Naive B cell (primary cell): Measurements from ENCODE around the gene KLF17. TPM values are rescaled to one million over a fixed set of nuclear protein-coding genes. Genes with fewer than 3 reads are reported as not detected.
"Not testable (repeated sequence)": the region's sequence is repeated elsewhere in the genome, so short reads cannot be mapped to it uniquely, and the experiment has no call there.

Experiments used
- ATAC-seq, 2 donors: fragments of 150-1000 bp; cut with Tn5 transposase; 2 replicates each; pipeline ENCODE4 v1.10.0; 2021; ENCODE audit warnings: low read depth in 2 of 2, mild to moderate bottlenecking in 2 of 2, moderate library complexity in 2 of 2
- DNase-seq: peaks from one replicate; pipeline ENCODE4 v3.0.0; 2022
- H3K27ac Mint-ChIP-seq, 6 donors: one replicate each; pipeline ENCODE4 v1.8.0; 2020 to 2022; ENCODE audit warnings: mild to moderate bottlenecking in 6 of 6, mixed read lengths in 6 of 6, moderate library complexity in 5 of 6, inconsistent platforms in 2 of 6
- H3K27me3 Mint-ChIP-seq, 3 donors: one replicate each; pipeline ENCODE4 v1.8.0; 2021 to 2022; ENCODE audit warnings: mixed read lengths in 3 of 3, mild to moderate bottlenecking in 1 of 3
- H3K36me3 Mint-ChIP-seq, 2 donors: one replicate each; pipeline ENCODE4 v1.8.0; 2020 to 2022; ENCODE audit warnings: mixed read lengths in 2 of 2, inconsistent platforms in 1 of 2, mild to moderate bottlenecking in 1 of 2
- H3K4me1 Mint-ChIP-seq, 3 donors: one replicate each; pipeline ENCODE4 v1.8.0; 2020 to 2022; ENCODE audit warnings: mixed read lengths in 3 of 3, inconsistent platforms in 1 of 3, mild to moderate bottlenecking in 1 of 3, moderate library complexity in 1 of 3
- H3K4me3 Mint-ChIP-seq, 8 donors: one replicate each; pipeline ENCODE4 v1.8.0; 2020 to 2022; ENCODE audit warnings: mild to moderate bottlenecking in 8 of 8, mixed read lengths in 8 of 8, moderate library complexity in 8 of 8, inconsistent platforms in 2 of 8
- H3K9me3 Mint-ChIP-seq, 7 donors: one replicate each; pipeline ENCODE4 v1.8.0; 2020 to 2022; ENCODE audit warnings: mixed read lengths in 7 of 7, mild to moderate bottlenecking in 5 of 7, inconsistent platforms in 2 of 7, moderate library complexity in 1 of 7
- polyA plus RNA-seq, 6 donors: library from polyadenylated mRNA; unstranded; fragments of 300-500 nt; fragmentation: Illumina TruSeq; gene quantifications; one replicate each; pipeline ENCODE4 v1.2.3, GENCODE V29; 2021; ENCODE audit warnings: low read depth in 6 of 6

Gene KLF17
- polyA plus RNA-seq, 6 donors from 2014 or later, result not detected

DNA sequence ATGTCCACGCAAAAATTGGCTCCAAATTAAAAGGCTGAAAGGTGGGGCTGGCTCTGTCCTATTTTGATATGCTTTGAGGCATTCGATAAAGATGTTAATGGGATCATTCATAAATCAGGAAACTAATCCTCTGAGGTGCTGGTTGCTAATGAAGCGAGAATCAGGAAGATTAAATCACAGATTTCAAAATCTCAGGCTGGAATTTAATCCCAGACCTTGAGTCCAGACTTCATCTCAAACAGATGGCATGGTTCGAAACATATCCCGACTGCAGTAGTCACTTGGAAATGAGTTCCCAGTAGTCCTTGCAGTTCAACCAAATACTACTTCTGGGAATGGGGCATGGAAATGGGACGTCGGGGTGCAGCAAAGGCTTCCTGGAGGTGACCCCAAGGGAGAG is 4.5 kb upstream of the KLF17 start:
- Mint-ChIP-seq H3K4me3 (peak overlapping the region in 1 of 8 donors; percentile 9), H3K9me3 (no peaks in the 10 kb centered on the region), H3K36me3 (no peaks in the 10 kb centered on the region), H3K27ac (no peak overlapping the region), H3K27me3 (peaks cover 0 to 5% (median 0%) of the 10 kb centered on the region in 3 donors), H3K4me1 (no peaks in the 10 kb centered on the region)
- no peak for ATAC-seq
- DNase-seq, result no peak

DNA sequence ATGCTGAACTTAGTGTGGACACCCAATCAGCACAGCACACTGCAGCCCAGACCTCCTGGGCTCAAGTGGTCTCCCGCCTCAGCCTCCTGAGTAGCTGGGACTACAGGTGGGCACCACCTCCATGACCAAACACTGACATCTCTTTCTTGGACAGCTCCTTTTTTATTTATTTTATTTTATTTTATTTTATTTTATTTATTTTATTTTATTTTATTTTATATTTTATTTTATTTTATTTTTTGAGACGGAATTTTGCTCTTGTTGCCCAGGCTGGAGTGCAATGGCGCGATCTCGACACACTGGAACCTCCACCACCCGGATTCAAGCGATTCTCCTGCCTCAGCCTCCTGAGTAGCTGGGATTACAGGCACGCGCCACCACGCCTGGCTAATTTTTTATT is 1.3 kb upstream of the KLF17 start:
- not testable (repeated sequence) for H3K9me3 Mint-ChIP-seq, H3K27ac Mint-ChIP-seq, DNase-seq, H3K4me1 Mint-ChIP-seq, H3K36me3 Mint-ChIP-seq, ATAC-seq
- Mint-ChIP-seq H3K4me3 (peak overlapping the region in 1 of 8 donors; percentile 57), H3K27me3 (peaks cover 7 to 12% (median 7%) of the 10 kb centered on the region in 3 donors)

DNA sequence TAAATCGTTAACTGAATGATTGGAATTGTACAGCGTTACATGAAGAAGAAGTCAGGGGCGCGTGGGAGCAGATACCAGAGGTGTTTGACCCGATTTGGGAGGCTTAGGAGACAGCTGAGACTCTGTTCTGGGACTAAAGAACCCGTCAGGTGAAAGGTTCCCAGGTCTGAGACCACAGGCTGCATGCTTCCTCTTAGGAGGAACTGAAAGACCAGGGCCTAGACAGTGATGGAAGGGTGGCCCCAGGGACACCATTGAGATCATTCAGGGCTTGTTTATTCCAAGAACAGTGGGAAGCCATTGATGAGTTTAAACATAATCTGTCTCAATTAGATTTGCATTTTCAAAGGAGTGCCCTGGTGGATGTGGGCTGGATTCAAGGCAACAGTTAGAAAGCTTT is 904 bp downstream of the KLF17 start:
- H3K27me3 Mint-ChIP-seq, result peaks cover 7 to 15% (median 9%) of the 10 kb centered on the region in 3 donors
- peaks cover 0 to 7% (median 3%) of the 10 kb centered on the region in 3 donors for H3K4me1 Mint-ChIP-seq
- peak overlapping the region in 1 of 8 donors; percentile 34 for H3K4me3 Mint-ChIP-seq
- H3K36me3 Mint-ChIP-seq, result no peaks in the 10 kb centered on the region
- peak overlapping the region in 1 of 6 donors; percentile 11 for H3K27ac Mint-ChIP-seq
- no peaks in the 10 kb centered on the region for H3K9me3 Mint-ChIP-seq
- DNase-seq (no peak), ATAC-seq (no peak)

DNA sequence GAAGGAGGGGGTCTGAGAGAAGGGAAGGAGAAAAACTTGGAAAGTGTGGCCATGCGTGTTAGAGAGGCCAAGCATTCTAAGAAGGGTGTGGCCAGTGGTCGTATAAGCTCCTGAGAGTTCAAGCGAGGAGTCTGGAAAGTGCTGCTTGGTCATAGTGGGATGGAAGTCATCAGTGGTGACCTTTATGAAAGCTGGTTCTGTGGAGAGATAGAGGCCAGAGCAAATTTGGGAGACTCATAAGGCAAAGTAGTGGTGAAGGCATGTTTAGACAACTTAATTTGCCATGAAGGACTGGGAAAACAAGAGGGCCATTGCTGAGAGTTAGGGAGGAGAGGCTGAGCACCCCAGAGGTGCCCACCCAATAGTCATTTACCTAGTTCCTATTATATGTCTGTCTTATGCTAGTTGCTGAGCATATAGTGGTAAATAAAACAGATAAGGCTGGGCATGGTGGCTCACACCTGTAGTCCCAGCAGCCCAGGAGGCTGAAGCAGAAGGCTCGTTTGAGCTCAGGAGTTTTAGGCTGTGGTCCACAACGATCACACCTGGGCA is 1.9 kb downstream of the KLF17 start:
- Mint-ChIP-seq H3K27me3 (peaks cover 8 to 15% (median 9%) of the 10 kb centered on the region in 3 donors), H3K9me3 (no peaks in the 10 kb centered on the region)

DNA sequence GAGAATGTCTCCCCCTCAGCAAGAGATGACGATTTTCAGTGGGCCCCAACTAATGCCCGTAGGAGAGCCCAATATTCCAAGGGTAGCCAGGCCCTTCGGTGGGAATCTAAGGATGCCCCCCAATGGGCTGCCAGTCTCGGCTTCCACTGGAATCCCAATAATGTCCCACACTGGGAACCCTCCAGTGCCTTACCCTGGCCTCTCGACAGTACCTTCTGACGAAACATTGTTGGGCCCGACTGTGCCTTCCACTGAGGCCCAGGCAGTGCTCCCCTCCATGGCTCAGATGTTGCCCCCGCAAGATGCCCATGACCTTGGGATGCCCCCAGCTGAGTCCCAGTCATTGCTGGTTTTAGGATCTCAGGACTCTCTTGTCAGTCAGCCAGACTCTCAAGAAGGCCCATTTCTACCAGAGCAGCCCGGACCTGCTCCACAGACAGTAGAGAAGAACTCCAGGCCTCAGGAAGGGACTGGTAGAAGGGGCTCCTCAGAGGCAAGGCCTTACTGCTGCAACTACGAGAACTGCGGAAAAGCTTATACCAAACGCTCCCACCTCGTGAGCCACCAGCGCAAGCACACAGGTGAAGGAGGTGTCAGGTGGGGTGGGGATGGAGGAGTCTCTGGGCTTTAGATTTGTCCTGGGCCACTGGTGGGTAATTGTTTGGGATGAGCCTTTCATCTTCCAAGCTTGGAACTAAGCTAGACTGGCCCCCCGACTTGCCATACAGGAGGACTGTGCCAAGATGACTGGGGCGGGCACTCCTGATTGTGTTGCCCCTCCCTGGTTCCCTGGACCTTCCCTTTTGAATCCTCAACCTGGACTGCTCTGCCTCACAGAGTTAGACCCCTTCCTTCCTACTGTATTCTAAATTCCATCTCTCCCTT is 11.2 kb downstream of the KLF17 start:
- H3K27ac Mint-ChIP-seq, result no peak overlapping the region
- DNase-seq (no peak), ATAC-seq (no peak)
- no peak overlapping the region for H3K4me3 Mint-ChIP-seq
- no peaks in the 10 kb centered on the region for H3K9me3 Mint-ChIP-seq
- H3K4me1 Mint-ChIP-seq, result no peaks in the 10 kb centered on the region
- H3K36me3 Mint-ChIP-seq, result no peaks in the 10 kb centered on the region
- H3K27me3 Mint-ChIP-seq, result peaks cover 20 to 48% (median 20%) of the 10 kb centered on the region in 3 donors

More for the DNA sequence above, 1.9 kb downstream of the KLF17 start:
- ATAC-seq (no peak), DNase-seq (no peak)
- peak overlapping the region in 3 of 6 donors; percentile 2 to 74 (median 73) for H3K27ac Mint-ChIP-seq
- H3K4me3 Mint-ChIP-seq, result no peak overlapping the region
- H3K36me3 Mint-ChIP-seq, result no peaks in the 10 kb centered on the region
- H3K4me1 Mint-ChIP-seq, result peaks cover 0 to 7% (median 3%) of the 10 kb centered on the region in 3 donors

DNA sequence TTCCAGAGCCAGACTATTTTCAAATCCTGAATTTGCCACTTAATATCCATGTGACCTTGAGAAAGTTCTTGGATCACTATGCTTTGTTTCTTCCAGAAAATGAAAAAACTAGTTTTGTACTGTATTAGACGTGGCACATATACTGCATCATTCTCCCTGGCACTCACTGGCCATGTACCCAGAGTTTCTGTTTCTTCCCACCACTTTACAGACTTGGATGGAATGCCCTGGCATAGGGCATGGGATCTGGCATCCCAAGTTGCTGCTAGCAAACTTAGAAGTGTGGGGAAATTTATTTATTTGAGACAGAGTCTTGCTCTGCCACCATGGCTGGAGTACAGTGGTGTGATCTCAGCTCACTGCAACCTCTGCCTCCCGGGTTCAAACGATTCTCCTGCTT is 12.8 kb downstream of the KLF17 start:
- H3K9me3 Mint-ChIP-seq, result no peaks in the 10 kb centered on the region
- H3K27me3 Mint-ChIP-seq, result peaks cover 16 to 45% (median 25%) of the 10 kb centered on the region in 3 donors
- H3K36me3 Mint-ChIP-seq, result no peaks in the 10 kb centered on the region
- H3K4me1 Mint-ChIP-seq, result no peaks in the 10 kb centered on the region
- H3K4me3 Mint-ChIP-seq, result no peak overlapping the region
- DNase-seq, result no peak
- no peak for ATAC-seq
- no peak overlapping the region for H3K27ac Mint-ChIP-seq

DNA sequence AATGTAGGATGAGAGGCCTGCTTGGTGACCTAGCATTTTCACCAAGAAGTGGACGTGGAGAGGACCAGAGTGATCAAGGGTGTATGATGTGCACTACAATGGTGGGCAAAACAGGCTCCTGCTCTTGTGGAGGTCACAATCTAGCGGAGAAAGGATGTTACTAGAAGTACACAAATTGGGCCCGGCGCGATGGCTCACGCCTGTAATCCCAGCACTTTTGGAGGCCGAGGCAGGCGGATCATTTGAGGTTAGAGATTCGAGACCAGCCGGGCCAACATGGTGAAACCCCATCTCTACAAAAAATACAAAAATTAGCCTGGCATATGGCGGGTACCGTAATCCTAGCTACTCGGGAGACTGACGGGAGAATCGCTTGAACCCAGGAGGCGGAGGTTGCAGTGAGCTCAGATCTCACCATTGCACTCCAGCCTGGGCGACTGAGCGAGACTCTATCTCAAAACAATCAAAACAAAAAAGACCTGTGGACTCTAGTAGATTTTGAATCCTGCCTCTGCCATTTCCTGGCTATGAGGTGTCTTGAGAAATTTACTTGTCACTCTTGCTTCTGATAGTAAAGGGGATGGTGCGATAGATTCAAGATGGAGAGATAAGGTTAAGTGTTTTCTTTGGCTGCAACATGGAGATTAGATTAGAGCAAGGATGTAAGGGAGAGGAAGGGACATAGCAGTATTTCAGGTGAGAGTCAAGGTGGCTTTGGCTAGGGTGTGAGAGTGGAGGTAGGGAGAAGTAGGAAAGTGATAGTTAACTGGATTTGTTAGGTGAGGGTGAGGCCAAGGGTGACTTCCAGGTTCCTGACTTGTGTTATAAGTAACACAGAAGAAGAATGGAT is 15.7 kb downstream of the KLF17 start:
- Mint-ChIP-seq H3K27ac (peak overlapping the region in 1 of 6 donors; percentile 3), H3K36me3 (no peaks in the 10 kb centered on the region), H3K4me1 (no peaks in the 10 kb centered on the region), H3K4me3 (no peak overlapping the region), H3K27me3 (peaks cover 9 to 33% (median 20%) of the 10 kb centered on the region in 3 donors), H3K9me3 (no peaks in the 10 kb centered on the region)
- no peak for ATAC-seq
- DNase-seq, result no peak

DNA sequence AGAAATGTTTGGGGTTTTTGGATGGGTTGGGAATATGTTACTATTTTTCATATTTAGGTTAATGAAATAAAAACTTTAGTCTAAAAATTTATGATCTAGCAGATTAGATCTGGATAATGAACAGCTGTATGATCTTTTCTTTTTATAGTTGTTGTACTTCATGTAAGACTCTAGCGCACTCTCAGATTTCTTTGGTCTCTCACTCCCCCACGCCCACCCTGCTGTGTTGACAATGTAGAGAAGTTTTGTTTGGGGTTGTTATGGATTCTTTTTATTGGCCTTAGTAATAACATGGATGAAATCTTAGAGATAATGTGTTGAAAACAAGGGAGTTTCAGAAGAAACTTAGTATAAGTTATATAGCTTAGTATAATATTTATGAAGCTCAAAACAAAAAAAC is 17.3 kb downstream of the KLF17 start:
- DNase-seq, result no peak
- H3K4me1 Mint-ChIP-seq, result no peaks in the 10 kb centered on the region
- no peak overlapping the region for H3K27ac Mint-ChIP-seq
- no peaks in the 10 kb centered on the region for H3K36me3 Mint-ChIP-seq
- no peak for ATAC-seq
- H3K4me3 Mint-ChIP-seq, result no peak overlapping the region
- no peaks in the 10 kb centered on the region for H3K9me3 Mint-ChIP-seq
- H3K27me3 Mint-ChIP-seq, result peaks cover 9 to 25% (median 18%) of the 10 kb centered on the region in 3 donors

DNA sequence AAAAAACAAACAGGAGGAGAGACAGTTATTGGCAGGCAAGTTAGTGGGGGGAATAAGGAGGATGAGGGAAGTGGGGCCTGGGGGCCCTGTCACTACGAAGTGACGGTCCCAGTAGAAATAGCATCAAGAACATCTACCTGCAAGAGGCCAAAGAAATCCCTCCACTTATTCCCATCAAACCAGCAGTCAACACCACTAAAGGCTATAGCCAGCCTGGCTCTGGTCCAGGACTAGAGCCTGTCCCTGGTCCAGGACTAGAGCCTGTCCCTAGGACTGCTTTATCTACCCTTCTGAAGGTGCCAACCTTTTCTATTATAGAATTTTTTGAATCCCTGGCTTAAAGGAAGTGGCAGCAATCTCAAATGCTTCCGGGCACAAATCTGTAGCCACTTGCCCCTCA is 19.6 kb downstream of the KLF17 start:
- H3K36me3 Mint-ChIP-seq, result no peaks in the 10 kb centered on the region
- H3K4me1 Mint-ChIP-seq, result no peaks in the 10 kb centered on the region
- no peak for ATAC-seq
- H3K4me3 Mint-ChIP-seq, result no peak overlapping the region
- peaks cover 16 to 19% (median 18%) of the 10 kb centered on the region in 3 donors for H3K27me3 Mint-ChIP-seq
- peaks cover 0 to 4% (median 0%) of the 10 kb centered on the region in 7 donors for H3K9me3 Mint-ChIP-seq
- no peak for DNase-seq
- no peak overlapping the region for H3K27ac Mint-ChIP-seq

DNA sequence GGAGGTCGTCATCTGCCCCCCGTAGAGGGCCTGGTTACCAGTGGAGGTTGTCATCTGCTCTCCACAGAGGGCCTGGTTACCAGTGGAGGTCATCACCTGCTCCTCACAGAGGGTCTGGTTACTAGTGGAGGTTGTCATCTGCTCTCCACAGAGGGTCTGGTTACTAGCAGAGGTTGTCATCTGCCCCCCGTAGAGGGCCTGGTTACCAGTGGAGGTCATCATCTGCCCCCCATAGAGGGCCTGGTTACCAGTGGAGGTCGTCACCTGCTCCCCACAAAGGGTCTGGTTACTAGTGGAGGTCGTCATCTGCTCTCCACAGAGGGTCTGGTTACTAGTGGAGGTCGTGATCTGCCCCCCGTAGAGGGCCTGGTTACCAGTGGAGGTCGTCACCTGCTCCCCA is 20.9 kb downstream of the KLF17 start:
- not testable (repeated sequence) for H3K4me1 Mint-ChIP-seq, H3K4me3 Mint-ChIP-seq, ATAC-seq, H3K27ac Mint-ChIP-seq, DNase-seq
- Mint-ChIP-seq H3K27me3 (peaks cover 12 to 17% (median 16%) of the 10 kb centered on the region in 3 donors), H3K9me3 (peaks cover 0 to 13% (median 10%) of the 10 kb centered on the region in 7 donors), H3K36me3 (peaks cover 0 to 10% of the 10 kb centered on the region in 2 donors)

DNA sequence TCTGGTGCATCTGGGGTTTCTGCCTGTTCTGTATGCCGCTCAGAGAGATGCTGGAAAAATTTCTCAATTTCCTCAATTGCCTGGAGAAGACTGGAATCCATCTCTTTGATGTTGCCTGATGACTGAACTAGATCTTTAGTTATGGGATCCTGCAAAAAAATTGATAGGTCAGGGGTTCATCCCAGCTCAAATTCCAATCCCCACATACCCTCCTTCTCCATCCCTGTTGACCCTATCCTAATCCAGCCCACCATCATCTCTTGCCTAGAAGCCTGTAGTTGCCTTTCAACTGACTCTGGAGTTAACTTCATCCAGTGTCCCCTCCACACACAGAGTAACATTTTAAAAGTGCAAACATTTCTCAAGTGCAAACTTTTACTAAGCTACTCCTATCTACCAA is 22.9 kb downstream of the KLF17 start, which contains the start of gene KLF18:
Gene KLF18, minus strand, starts transcription at position 101 of the 400 bp plus-strand sequence. Its CDS starts 0 bp downstream, at position 101.
- Mint-ChIP-seq H3K27me3 (peaks cover 10 to 16% (median 12%) of the 10 kb centered on the region in 3 donors), H3K4me1 (no peaks in the 10 kb centered on the region), H3K4me3 (no peak within 1 kb of the TSS), H3K36me3 (peaks cover 0 to 17% of the 10 kb centered on the region in 2 donors), H3K9me3 (peaks cover 0 to 28% (median 23%) of the 10 kb centered on the region in 7 donors), H3K27ac (peak within 1 kb of the TSS in 1 of 6 donors; percentile 1)
- ATAC-seq (no peak), DNase-seq (no peak)

DNA sequence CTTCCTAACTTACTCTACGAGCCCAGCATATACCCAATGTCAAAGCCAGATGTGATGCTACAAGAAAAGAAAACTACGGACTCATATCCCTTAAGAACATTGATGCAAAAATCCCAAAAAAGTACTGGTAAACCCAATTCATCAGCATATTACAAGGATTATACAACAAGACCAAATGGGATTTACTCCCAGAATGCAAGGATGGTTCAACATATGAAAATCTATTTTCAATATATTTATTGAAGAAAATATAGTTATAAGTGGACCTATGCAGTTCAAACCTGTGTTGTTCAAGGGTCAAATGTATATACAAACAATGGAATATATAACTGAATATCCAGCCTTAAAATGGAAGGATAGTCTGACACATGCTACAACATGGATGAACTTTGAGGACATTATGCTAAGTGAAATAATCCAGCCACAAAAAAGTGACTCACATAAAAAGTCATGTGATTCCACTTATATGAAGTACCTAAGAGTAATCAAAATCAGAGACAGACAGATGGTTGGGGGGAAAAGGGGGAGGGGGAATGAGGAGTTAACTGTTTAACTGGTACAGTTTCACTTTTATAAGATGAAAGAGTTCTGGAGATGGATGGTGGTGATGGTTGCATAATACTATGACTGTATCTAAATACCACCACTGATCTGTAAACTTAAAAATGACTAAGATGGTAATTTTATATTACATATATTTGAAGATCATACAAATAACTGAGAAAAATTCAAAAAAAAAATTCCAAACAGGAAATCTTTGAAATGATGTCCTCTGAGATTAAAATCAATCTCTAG is 26.5 kb downstream of the KLF17 start:
- ATAC-seq (no peak), DNase-seq (no peak)
- Mint-ChIP-seq H3K27ac (no peak overlapping the region), H3K27me3 (peaks cover 6 to 16% (median 12%) of the 10 kb centered on the region in 3 donors), H3K36me3 (peaks cover 0 to 22% of the 10 kb centered on the region in 2 donors), H3K4me3 (no peak overlapping the region), H3K9me3 (peaks cover 0 to 33% (median 27%) of the 10 kb centered on the region in 7 donors), H3K4me1 (no peaks in the 10 kb centered on the region)
